Measurements from ENCODE around the gene TARS2.

Gene TARS2

GRCh38 chr1:150543500-150544143, 56.4 kb downstream of the TARS2 start:
- DNase-seq: no peak

GRCh38 chr1:150544204-150544603, 57.0 kb downstream of the TARS2 start:
- DNase-seq: no peak

GRCh38 chr1:150545486-150546032, 58.3 kb downstream of the TARS2 start:
- no peak for DNase-seq

- no peak for DNase-seq
Measured at GRCh38 chr1:150546294-150546937, 59.2 kb downstream of the TARS2 start.

- no peak for DNase-seq
Measured at GRCh38 chr1:150548324-150548631, 61.1 kb downstream of the TARS2 start.

GRCh38 chr1:150548632-150549495, 61.6 kb downstream of the TARS2 start, which contains the start of gene ADAMTSL4:
TSS of gene ADAMTSL4 (plus strand) at chr1:150549408. CDS start at chr1:150552289, 2,881 bp downstream.
- DNase-seq: peak in 1 of 2 donors; percentile 38

- no peak for DNase-seq
Measured at GRCh38 chr1:150549496-150550221, 62.4 kb downstream of the TARS2 start.

GRCh38 chr1:150550222-150551050, 63.2 kb downstream of the TARS2 start:
- no peak for DNase-seq

- peak; percentile 25 to 30 for DNase-seq
Measured at GRCh38 chr1:150551051-150551783, 64.0 kb downstream of the TARS2 start.

GRCh38 chr1:150551784-150552127, 64.5 kb downstream of the TARS2 start:
- no peak for DNase-seq

GRCh38 chr1:150552128-150552910, 65.1 kb downstream of the TARS2 start:
- DNase-seq: peak; percentile 69 to 94

GRCh38 chr1:150552911-150553289, 65.7 kb downstream of the TARS2 start:
- no peak for DNase-seq

- no peak for DNase-seq
Measured at GRCh38 chr1:150553392-150554085, 66.3 kb downstream of the TARS2 start.

- DNase-seq: no peak
Measured at GRCh38 chr1:150554086-150554452, 66.8 kb downstream of the TARS2 start.

GRCh38 chr1:150555198-150555970, 68.2 kb downstream of the TARS2 start:
- DNase-seq: no peak

- DNase-seq: no peak
Measured at GRCh38 chr1:150555971-150556865, 69.0 kb downstream of the TARS2 start.

GRCh38 chr1:150557065-150557600, 69.9 kb downstream of the TARS2 start:
- DNase-seq: no peak
